ENCODE data around the gene RNF6.
A peak's percentile ranks its signal among the peaks of the same experiment; 100 is the strongest.

Gene RNF6

DNA sequence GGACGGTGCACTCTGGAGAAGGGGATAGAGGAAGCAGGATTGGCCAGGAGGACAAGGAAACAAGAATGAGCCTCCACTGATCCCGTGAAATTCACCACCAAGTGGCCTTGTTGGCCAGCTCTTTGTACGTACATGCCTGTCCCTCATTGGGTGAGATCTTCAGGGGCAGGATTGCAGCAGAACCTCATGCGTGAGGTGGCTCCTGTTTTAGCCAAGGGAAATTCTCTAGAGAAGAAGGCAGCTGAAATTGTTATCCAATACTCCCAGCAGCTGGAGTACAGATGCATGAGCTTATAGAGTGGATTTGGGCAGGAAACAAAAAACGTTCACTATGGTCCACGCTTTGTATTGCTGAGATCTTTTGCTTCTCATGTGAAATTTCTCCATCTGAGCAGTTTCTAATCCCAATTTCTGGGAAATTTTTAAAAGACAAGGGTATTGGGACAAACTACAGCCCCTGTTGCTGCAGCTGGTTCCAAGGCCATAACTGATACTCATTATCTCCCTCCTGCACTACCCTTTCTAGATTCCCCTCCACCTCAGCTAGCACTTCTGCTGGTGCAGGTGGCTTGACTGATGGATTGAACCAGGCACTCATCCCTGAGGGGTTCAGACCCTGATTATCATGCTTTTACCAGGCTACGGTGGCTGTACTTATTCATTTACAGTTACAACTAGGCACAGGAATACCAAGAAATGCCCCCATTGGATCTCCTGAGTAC lies 3.9 kb upstream of the RNF6 start:
- DNase-seq (ENCODE audit: low read depth), result no peak

DNA sequence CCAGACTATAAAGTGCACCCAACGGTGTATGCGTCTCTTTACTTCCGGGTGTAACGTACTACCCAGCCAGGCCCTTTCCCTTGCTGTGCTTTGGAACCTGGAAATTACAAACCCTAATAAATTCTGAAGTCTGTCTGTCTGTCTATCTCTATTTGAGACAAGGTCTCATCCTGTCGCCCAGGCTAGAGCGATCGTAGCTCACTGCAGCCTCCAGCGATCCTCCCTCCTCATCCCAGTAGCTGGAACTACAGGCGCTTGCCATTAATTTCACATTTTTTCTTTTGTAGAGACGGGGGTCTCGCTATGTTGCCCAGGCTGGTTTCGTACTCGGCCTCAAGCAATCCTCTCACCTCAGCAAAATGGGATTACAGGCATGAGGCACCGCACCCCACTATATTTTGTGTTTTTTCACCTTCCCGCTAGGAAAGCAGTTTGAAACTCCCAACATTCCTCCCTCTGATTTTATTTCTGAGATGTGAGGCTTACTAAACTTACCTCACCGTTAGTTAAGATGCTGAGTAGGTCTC lies 469 bp upstream of the RNF6 start:
- no peak for DNase-seq (ENCODE audit: low read depth)

DNA sequence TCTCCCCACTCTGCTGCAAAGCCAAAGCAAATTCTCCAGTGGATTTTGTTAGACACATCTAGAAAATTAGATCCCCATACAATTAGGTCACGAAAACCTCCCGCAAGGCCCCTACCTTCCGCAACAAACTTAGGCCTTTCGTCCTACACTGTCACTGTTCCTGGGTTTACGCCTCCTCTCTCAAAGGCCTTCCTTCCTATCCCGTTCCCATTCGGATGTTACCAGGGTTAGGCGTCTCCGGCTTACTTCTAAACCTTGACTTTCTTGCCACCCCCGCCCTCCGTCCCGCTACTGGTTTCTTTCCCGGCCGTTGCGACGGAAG lies 754 bp downstream of the RNF6 start:
- DNase-seq (ENCODE audit: low read depth), result no peak

DNA sequence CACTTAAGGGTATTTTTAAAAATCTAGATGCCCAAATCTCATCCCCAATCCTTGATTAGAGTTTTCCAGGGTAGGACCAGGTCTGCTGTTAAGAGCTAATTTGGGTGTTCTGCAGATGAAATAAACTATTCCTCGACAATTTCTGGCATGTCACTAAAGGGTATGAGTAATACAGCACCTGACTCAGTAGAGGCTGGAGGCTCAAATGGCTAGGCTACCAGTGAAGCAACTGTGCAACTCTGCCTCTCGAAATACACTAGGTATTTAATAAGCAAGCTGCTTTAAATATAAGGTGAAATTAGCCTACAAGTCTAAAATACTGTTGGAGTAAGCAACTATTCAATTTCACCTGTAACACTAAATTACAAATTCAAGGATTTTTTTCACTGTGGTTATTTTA lies 1.5 kb downstream of the RNF6 start:
- no peak for DNase-seq (ENCODE audit: low read depth)

DNA sequence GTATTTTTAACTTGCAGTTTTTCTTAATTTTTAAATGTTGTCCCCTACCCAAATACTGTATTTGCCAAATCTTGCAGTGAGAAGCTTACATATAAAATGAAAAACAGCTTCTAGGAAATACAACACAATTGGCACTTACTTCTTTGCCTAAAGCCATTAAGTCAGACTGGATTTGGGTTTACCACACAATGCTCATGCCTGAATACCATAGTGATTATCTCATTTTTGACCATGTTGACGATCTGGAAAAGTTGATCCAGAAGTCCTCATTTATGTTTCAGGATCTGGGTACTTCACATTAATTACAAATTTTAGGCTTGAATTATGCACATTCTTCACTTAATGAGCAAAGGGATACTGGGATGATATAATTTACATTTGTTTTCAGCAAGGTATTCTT lies 2.4 kb downstream of the RNF6 start:
- no peak for DNase-seq (ENCODE audit: low read depth)

DNA sequence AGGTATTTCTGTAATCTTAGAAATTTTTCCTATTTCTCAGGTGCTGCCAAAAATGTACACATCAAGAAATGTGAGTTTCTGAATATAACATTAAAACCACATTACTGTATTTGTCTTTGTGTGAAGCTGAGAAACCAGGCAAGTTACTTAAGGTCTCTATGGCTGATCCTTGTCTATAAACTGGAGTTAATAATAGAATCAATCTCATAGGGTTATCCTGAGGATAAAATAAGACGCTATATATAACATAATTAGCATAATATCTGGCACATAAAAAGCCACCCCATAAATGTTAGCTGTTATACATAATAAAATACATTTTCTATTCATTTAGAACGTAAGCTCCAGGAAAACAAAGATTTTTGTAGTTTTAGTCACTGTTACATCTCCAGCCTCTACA lies 6.1 kb downstream of the RNF6 start:
- no peak for DNase-seq (ENCODE audit: low read depth)

DNA sequence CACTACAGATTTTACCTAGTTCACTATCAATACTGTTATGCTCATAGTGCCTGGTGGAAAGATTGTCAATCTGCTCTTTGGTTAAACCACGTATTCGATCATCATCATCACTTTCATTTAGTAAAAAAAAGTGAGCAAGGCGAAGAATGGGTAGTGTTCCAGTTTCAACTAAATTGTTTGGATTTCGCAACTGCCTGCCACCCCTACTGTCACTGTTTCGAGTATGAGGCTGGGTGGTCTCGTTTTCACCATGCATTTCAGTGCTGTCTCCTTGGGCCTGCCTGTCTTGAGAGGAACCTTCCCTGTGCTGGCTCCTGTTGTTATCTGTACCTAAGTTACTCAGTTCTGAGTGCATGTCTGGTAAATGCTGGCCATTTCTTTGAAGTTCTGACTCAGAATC lies 8.1 kb downstream of the RNF6 start:
- DNase-seq (ENCODE audit: low read depth), result no peak

DNA sequence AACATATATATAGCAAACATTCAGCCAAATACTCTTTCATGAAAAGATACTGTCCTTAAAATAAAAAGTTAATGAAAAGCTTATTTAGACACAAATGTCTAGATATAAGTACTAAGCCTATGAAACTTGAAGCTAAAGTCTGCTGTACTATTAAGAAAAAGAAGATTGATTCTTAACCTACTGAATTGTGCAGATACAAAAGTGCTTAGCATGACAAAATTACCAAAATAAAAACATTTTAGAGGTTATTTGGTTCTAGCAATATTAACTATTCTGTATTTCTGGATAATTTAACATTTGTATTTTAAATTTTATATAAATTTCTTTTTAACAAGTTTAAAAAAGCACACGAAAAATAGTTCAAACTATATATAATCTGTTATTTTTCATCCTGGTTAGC lies 8.8 kb downstream of the RNF6 start:
- DNase-seq (ENCODE audit: low read depth), result no peak

DNA sequence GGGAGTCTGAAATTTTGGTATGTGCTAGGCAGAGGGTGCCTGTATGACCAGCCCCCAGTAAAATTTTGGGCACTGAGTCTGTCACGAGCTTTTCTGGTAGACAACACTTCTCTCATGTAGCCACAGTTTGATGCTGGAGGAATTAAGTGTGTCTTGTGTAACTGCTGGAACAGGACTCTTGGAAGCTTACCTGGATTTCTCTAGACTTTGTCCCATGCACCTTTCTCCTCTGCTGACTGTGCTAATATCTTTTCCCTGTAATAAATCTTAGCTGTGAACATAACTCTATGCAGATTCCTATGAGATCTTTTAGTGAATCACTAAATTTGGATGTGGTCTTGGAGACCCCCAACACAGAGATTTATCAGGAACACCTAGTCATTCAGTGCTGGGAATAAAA lies 13.8 kb downstream of the RNF6 start:
- DNase-seq (ENCODE audit: low read depth), result no peak

DNA sequence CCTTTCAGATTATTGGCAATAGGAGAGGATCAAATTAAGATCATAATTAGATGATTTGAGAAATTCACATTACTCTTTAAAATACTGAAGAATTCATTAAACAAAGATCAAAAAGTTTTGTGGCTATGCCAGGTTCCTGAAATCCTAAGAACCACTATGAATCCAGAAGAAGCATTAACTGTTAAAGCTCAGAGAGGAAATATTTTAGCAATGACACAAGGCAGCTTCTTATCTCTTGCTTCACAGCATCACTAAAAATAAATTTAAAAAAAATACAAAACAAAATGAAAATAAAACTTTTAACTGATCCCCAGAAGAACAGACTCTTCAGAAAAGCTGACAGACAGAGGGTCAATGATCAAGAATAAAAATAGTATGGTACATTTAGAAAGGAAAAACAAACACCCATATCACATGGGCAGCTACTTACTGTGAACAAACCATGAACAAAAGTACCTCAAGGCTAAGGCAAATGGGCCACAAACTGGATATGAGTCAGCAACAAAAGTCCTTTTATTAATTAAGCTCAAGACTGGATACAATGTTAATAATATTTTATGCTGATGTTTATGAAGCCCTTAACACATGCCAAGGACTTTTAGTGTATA lies 19.6 kb downstream of the RNF6 start:
- DNase-seq (ENCODE audit: low read depth), result no peak

DNA sequence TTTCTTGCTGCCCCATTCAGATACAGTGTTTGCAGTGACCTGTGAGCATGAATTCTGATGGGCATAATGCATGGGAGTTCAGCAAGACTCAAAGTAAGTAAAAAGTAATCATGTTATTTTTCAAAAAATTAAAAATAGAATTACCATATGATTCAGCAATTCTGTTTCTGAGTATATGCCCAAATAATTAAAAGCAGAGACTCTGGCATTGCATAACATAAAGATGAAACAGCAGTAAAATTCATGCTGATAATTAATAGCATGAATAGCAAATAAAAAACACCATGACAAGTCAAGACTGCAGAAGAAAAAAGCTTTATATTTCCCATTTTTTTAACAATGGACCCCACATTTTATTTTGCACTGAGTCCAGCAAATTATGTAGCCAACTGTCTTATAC lies 21.3 kb downstream of the RNF6 start:
- DNase-seq (ENCODE audit: low read depth), result no peak

DNA sequence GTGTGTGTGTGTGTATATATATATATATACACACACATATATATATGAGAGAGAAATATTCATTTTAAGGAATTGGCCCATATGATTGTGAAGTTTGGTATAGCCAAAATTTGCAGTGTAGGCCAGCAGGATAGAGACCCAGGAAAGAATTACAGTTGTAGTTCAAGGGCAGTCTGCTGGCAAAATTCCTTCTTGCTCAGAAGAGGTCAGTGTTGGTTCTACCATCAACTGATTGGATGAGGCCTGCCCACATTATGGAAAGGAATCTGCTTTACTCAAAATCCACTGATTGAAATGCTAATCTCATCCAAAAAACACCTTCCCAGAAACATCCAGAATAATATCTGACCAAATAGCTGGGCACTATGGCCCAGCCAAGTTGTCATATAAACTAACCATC lies 24.0 kb downstream of the RNF6 start:
- no peak for DNase-seq (ENCODE audit: low read depth)

DNA sequence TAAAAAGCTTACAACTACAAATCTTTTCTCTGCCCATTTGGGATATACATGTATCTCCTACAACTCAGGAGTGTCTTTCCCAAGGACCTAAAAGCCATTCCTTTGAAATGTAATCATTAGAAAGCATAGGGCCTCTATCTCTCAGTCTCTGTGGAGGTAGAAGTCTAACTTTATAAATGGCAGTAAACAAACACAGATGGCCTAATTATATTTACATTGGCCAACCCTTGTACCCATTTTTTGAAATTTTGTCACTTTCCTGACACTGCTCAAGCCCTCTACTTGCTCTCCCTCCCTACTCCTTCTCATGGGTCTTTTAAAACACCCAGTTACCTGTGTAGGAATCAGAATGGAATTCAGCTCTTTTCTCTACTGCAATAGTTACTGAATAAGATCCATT lies 24.8 kb downstream of the RNF6 start:
- no peak for DNase-seq (ENCODE audit: low read depth)

DNA sequence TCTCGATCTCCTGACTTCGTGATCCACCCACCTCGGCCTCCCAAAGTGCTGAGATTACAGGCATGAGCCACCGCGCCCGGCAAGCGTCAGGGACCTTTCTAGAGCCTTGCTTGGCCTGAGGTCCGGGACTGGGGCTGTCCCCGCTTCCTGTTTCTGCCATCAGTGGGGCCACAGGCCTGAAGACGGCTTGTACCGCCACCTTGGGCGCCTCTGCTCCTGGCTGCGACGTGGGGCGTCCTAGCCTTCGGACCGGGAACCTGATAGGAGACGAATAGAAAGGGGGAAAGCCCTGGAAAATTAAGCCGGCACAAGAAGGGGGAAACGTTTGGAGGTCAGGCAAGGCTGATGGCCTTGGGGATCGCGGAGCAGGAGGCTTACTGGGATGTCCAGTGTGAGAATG lies 35.1 kb downstream of the RNF6 start:
- DNase-seq (ENCODE audit: low read depth), result no peak

DNA sequence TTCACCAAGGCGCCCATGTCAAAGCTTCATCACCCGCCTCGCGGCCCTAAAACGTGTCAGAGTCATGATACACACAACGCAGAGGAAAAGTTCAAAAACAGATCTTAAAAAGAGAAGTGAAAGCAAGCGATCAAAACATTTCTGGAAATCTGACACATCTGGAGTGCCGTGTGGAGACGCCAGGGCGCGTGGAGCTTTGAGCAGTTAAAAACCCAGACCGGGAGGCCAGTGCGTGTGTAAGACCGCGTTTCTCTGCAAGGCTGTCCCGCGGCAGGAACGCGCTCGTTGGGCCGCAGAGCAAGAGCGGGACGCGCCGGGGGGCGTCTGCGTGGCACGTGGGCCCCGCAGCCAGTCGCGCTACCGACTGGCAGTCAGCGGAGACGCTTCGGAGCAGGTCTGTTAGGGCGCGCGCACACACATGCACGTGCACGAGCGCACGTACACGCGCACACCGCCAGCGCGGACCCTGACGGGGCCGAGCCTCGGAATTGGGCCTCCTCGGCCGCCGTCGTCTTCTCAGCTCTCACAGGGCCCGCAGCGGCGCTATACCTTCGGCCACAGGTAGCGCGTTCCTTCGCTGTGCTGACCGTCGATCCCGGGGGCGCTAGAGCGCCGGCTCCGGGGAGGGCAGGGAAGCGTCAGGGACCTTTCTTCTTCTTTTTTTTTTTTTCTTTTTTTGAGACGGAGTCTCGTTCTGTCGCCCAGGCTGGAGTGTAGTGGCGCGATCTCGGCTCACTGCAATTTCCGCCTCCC lies 35.8 kb downstream of the RNF6 start:
- DNase-seq (ENCODE audit: low read depth), result peak; percentile 84

DNA sequence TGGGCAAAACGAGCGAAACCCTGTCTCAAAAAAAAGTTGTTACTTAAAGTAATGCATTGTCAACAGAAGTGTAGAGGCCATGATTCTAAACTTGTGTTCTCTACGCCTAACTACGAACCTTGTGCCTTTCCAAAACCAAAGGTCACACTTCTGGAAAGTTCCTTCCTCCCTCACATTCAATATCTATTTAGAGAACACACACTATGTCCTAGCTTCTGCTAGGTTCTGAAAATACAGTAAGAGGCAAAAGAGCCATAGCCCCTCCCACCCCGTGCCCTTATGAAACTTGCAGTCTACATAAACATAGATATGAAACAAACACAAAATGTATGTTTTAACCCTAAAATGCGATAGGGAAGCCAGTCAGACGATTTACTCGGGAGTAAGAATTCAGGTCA lies 36.4 kb downstream of the RNF6 start:
- DNase-seq (ENCODE audit: low read depth), result no peak

DNA sequence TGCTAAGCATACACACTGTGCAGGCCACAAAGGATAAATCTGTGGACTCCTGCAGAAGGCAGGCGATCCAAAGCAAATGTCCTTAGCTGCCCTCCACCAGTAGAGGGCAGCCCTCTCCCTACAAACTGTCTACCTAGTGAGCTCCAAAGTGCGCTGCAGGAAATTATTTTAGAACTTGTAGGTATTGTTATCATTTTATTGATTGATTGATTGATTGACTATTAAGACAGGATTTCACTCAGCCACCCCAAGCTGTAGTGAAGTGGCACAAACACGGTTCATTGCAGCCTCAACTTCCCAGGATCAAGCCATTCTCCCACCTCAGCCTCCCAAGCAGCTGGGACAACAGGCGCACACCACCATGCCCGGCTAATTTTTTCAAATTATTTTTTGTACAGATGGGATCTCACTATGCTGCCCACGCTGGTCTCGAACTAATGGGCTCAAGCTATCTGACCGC lies 37.3 kb downstream of the RNF6 start:
- peak; percentile 42 for DNase-seq (ENCODE audit: low read depth)

DNA sequence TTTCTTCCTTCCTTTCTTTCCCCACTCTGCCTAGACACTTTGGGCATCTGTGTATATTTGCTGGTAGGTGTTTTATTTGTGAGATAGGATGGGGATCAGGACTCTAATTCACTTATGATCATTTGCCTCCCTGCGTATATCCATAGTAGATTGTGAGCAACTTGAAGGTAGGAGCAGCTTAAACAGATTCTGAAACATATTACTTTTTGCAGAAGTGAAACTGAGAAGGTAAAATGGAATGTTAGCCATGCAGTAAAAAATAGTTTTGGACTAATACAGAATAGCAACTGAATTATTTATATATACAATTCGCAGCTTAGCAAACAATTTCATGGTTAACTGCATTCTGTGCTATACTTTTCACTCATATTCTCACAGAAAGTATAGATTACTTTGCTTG lies 38.7 kb downstream of the RNF6 start:
- no peak for DNase-seq (ENCODE audit: low read depth)

DNA sequence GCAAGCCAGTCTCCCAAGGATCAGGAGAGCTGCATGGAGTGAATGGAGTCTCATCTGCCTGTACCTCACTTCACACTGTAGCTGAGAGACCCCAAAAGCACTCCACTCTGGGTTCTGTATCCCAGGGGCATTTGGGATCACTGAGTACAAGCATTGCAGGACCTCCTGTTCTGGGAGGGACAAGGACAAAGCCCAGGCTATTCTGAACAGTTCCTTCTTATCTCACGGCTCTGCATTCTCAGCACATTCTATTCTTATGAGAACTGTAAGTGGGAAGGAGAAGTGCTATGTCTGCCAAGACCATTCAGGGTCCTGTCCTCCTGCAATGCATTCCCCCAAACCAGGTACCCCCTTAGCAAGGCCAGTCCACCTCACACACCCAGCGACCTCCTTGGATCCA lies 42.8 kb downstream of the RNF6 start:
- DNase-seq (ENCODE audit: low read depth), result no peak

DNA sequence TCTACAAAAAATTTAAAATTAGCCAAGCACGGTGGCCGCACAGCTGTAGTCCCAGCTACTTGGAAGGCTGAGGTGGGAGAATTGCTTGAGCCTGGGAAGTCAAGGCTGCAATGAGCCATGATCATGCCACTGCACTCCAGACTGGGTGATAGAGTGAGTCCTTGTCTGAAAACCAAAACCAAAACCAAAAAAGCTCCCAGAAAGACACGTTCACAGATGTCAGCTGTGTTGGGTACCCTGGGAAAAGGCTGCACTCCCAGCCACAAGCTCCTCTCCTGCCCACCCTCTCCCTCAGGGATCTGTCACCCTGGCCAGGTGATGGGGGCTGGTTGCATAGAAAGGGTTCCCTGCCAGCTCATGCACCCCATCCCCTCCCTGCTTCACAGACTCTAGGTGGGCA lies 53.3 kb downstream of the RNF6 start:
- no peak for DNase-seq (ENCODE audit: low read depth)

DNA sequence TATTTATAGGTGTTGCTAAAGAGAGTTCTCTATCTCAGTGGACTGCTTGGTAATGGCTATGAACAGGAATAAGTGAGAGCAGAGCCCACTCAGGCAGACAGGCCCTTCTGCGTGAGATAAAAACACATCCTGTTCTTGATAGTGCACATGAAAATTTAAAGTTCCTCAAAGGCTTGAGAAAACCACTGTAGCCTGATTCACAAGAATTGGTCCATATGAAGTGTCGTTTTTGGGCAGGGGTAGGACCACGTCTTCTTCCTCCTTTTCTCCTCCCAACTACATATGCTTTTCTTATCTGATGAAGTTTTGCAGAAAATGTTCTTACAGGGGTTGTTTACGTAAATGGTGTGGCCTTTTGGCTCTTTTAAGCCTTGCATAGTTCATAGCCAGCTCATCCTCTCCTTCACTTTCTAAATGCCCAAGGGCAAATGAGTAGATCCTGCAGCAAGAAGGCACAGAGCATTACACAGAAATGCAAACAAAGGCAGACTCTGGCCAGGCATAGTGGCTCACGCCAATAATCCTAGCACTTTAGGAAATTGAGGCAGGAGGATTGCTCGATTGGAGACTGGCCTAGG lies 53.8 kb downstream of the RNF6 start:
- DNase-seq (ENCODE audit: low read depth), result no peak

DNA sequence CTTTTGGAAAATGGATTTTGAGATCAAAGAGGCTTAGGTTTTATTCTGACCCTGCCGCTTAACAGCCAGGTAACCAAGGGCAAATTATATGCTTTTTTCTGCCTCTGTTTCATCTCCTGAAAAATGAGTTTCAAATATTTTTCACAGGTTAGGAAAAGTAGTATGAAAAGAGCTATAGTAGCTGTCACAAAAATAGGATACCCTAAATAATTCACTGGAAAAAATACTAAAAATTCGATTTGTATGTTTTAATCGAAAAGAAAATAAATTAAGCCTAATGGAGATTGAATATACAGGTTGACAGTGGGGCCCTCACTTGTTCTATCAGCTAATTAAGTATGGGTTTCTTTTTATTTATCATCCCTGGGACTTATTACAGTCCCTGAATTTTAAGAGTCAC lies 58.3 kb downstream of the RNF6 start:
- no peak for DNase-seq (ENCODE audit: low read depth)

Data from T-helper 22 cell (primary cell).